ENCODE results near the gene GXYLT1. TPM values are rescaled to one million over a fixed set of nuclear protein-coding genes. Genes with fewer than 3 reads are reported as not detected.

The GXYLT1 gene
- total RNA-seq, 1 experiment from 2014 or later, result 9.0 TPM

DNA sequence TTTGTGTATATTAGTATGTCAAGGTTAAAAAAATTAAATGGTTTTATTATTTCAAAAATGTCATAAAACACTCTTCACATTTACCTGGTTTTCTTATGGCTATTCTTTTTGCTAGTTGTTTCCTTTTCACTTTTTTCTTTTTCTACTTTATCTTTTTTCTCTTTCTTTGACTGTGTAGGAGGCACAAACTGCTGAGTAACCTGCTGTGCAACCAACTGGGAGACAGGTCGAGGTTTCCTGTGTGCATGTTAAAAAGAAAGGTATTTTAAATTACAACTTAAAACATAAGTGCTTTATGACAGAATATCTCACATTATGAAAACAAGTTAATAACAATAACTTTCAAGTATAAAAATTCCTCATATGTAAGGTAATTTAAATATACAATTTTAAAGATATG, 16.9 kb upstream of the GXYLT1 start:
- H3K9ac ChIP-seq (ENCODE audit: low read length), result no peak overlapping the region
- ATAC-seq (no peak), DNase-seq (ENCODE audit: low read depth, low spot score) (no peak)
- no peaks in the 10 kb centered on the region for H3K27me3 ChIP-seq (ENCODE audit: insufficient read depth, low read length)
- H3K27ac ChIP-seq (ENCODE audit: low read depth, low read length), result no peak overlapping the region
- H3K4me3 ChIP-seq (replicated peaks in 1 of 2; ENCODE audit: low read depth in 1 of 2, low read length in 2 of 2), result no peak overlapping the region
- no peaks in the 10 kb centered on the region for H3K9me2 ChIP-seq (ENCODE audit: insufficient read depth)
- ChIA-PET POLR2A (interaction anchor here (1.9 kb wide), 1 partner anchor 16 kb away, joined by 4 read pairs; no protein-coding TSS in a partner anchor), CTCF (no interaction called here), RAD21 (ENCODE audit: low non-redundant PET in 1 of 2, low total read pairs in 2 of 2, uncharacterized antibody in 2 of 2, unreplicated experiment in 2 of 2) (no interaction called here)
- H3K4me2 ChIP-seq (ENCODE audit: low read length), result peak overlapping the region; percentile 52; the same call in 1 of the 2 replicates
- no peaks in the 10 kb centered on the region for H3K36me3 ChIP-seq (ENCODE audit: control insufficient read depth in 1 of 2, insufficient read depth in 2 of 2, low read length in 2 of 2)
- peaks cover 12 to 15% of the 10 kb centered on the region in 2 experiments for H3K4me1 ChIP-seq (ENCODE audit: control insufficient read depth in 1 of 2, insufficient read depth in 2 of 2, low read length in 2 of 2)
- TF ChIP-seq, protein P1, sequence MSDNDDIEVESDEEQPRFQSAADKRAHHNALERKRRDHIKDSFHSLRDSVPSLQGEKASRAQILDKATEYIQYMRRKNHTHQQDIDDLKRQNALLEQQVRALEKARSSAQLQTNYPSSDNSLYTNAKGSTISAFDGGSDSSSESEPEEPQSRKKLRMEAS (IDR thresholded peaks at IDR 0.05), result no peak
- no peak for TF ChIP-seq ELF1 (IDR thresholded peaks at IDR 0.05; ENCODE audit: borderline replicate concordance, low read depth)
- no peak for TF ChIP-seq FOSL1 (IDR thresholded peaks at IDR 0.05; ENCODE audit: low read depth)
- no peak for TF ChIP-seq CBX3 (IDR thresholded peaks at IDR 0.05; ENCODE audit: low read depth)
- no peak for TF ChIP-seq CEBPB (IDR thresholded peaks at IDR 0.05; ENCODE audit: low read depth)
- no peak for TF ChIP-seq SIN3A (IDR thresholded peaks at IDR 0.05; ENCODE audit: low read depth)
- TF ChIP-seq POLR2AphosphoS5 (IDR thresholded peaks at IDR 0.05; ENCODE audit: low read depth, low read length), result no peak
- no peak for TF ChIP-seq EGR1 (IDR thresholded peaks at IDR 0.05; ENCODE audit: low read depth)
- TF ChIP-seq YY1 (IDR thresholded peaks at IDR 0.05; ENCODE audit: extremely low read depth, insufficient replicate concordance, low read depth, low read length), result no peak
- TF ChIP-seq ZNF274 (IDR thresholded peaks at IDR 0.05; ENCODE audit: low read depth, low read length), result no peak
- no peak for TF ChIP-seq SRF (IDR thresholded peaks at IDR 0.05; ENCODE audit: low read depth)
- TF ChIP-seq, protein P2, sequence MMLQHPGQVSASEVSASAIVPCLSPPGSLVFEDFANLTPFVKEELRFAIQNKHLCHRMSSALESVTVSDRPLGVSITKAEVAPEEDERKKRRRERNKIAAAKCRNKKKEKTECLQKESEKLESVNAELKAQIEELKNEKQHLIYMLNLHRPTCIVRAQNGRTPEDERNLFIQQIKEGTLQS (IDR thresholded peaks at IDR 0.05), result no peak
- no peak for TF ChIP-seq POLR2A (IDR thresholded peaks at IDR 0.05; ENCODE audit: borderline replicate concordance, extremely low read depth, insufficient read depth, insufficient read length)
- no peak for TF ChIP-seq EZH2 (IDR thresholded peaks at IDR 0.05)
- TF ChIP-seq SP1 (IDR thresholded peaks at IDR 0.05; ENCODE audit: low read depth), result no peak
- TF ChIP-seq TCF7L2 (IDR thresholded peaks at IDR 0.05; ENCODE audit: borderline replicate concordance, extremely low read depth, insufficient read depth, insufficient read length), result no peak
- no peak overlapping the region for H2AFZ ChIP-seq (ENCODE audit: low read depth, low read length, poor library complexity, severe bottlenecking)
- no peaks in the 10 kb centered on the region for H3K79me2 ChIP-seq (ENCODE audit: insufficient read depth, low read length)
- H4K20me1 ChIP-seq (ENCODE audit: insufficient read depth), result no peaks in the 10 kb centered on the region
- intact Hi-C loops (cut with micrococcal nuclease), result no loop called here
- H3K9me3 ChIP-seq (ENCODE audit: control insufficient read depth in 1 of 2, insufficient read depth in 1 of 2, low read depth in 1 of 2, low read length in 2 of 2), result no peaks in the 10 kb centered on the region
- BruUV-seq (replicated peaks), result no TSS peak

Data from HCT116 (cell line).